H1 (cell line): ENCODE measurements around the gene ADARB2. TPM values are rescaled to one million over a fixed set of nuclear protein-coding genes. Genes with fewer than 3 reads are reported as not detected.

Source experiments
- PHF8 ChIP-seq: fragments of 200-600 bp; sonication (generic); conservative IDR thresholded peaks from 2 replicates; pipeline ENCODE4 v1.7.1; 2012; ENCODE audit warnings: low read depth, mild to moderate bottlenecking, inconsistent platforms, low read length, moderate library complexity
- polyA plus RNA-seq, 7 experiments: library from polyadenylated mRNA; depleted of rRNA in 3 of 7; stranded (reverse) in 5 of 7; unstranded in 2 of 7; fragments of >200 nt in 5 of 7; fragments of 200-250 nt in 2 of 7; gene quantifications; 1 replicate in 5 of 7; 2 replicates in 1 of 7; 4 replicates in 1 of 7; pipeline versions ENCODE4 v1.2.1 to v1.2.3, GENCODE V29; 2011 to 2013; ENCODE audit warnings: missing spikeins in 2 of 7, mixed read lengths in 2 of 7
- total RNA-seq: library from RNA; stranded (reverse); fragmentation: NEBNext Ultra II Directional; extraction: Animal tissue kit (Norgen Biotek cat#: 25700); gene quantifications from 2 replicates; pipeline ENCODE4 v1.2.1, GENCODE V29; 2021

The ADARB2 gene
- total and polyA plus RNA-seq, 2 of the 8 experiments (the other 6 are each of a cell fraction or from before 2014, with no cell fraction given) = 2.2 to 2.8 TPM

GRCh38 chr10:1417574-1417973 is 319.8 kb downstream of the ADARB2 start (continued):
- no peak for TF ChIP-seq PHF8
